Occipital lobe (tissue), 2 donors: ENCODE results near the gene CILP2. TPM values are rescaled to one million over a fixed set of nuclear protein-coding genes. Genes with fewer than 3 reads are reported as not detected.

Source experiments
- DNase-seq: peaks from one replicate; lab custom pipeline; 2025; lab: John Stamatoyannopoulos, UW
- total RNA-seq: library from RNA; depleted of rRNA; stranded (reverse); fragments of >200 nt; gene quantifications from one replicate; pipeline ENCODE4 v1.2.3, GENCODE V29; 2014

Gene CILP2
- total RNA-seq, 1 donor from 2014 or later, result 0.62 TPM

DNA sequence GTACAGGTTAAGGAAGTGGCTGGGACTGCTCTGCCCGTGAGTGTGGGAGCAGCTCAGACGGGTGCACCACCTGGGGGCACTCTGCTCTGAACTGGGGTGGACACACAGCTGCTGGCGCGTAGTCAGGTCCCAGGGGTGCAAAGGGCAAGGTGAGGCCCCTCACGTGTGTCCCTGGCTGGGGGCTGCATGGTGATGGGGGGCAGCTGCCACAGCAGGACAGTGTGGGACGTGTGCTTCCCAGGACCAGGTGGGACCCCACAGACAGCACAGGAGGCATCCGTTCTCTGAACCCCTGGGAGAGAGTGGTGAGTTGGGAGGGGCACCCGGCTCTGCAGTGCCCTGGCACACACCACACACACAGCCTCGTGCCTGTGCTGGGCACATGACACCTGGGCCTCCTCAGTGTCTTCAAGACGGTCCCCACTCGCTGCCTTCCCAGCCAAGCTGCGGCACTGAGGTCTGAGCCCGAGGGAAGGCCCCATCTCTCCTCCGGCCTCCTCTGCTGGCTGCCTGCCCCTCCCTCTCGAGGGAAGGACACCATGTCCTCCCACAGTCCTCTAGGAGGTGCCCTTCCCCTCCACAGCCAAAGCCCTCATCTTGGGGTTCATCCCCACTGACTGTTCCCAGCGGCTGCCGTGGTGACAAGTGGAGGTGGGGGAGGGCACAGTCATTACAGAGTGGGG is 24.7 kb downstream of the CILP2 start:
- DNase-seq, result no peak

DNA sequence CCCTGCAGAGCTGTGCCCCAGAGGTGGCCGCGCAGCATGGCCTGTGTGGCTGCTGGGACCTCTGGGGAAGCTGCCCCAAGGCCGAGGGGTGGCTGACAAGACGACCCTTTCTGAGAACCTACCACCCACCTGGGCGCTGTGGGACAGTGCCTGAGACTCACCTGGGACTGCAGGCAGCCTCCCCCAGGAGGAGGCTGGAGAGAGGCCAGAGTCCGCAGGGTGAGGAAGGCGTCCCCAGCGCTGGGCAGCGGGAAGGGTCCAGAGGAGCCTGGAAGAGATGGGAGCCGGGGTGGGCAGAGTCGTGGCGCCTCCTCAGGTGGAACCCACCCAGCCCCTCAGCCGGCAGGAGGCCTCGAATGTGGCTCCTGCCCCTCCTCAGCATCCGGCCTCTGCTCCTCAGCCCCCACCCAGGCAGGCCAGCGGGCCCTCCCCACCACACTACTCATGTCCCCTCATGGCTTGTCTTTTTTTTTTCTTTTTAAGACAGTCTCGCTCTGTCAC is 25.3 kb downstream of the CILP2 start:
- DNase-seq, result no peak

DNA sequence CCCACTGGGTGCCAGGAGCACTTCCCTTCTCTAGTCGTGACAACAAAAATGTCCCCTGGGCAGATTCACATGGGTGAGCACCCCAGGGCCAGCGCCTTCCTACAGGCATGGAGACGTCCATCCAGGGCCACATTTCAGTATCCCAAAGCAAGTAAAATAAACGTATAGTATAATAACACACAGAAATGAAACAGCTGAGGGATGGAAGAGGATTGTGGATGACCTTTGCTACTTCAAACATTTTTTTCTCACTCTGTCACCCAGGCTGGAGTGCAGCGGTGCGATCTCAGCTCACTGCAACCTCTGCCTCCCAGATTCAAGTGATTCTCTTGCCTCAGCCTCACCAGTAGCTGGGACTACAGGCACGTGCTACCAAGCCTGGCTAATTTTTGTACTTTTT is 28.2 kb downstream of the CILP2 start:
- no peak for DNase-seq

DNA sequence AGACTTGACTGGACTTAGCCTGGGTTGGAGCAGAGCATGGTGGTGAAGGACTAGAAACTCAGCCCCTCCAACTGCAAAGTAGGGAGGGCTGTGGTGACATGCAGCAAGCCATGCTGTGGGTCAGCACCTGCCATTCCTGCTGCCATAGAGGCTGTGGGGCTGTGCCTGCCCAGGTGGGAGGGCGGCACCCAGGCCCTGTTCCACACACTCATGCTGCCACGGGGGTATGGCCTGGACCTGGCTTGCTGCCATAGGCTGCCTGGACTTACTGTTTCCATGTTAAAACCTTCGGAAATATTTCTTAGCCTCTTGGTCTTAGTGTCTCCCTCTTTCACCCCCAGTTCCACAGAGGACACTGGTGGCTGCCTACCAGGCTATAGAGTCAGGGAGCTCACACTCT is 29.3 kb downstream of the CILP2 start:
- DNase-seq, result no peak

DNA sequence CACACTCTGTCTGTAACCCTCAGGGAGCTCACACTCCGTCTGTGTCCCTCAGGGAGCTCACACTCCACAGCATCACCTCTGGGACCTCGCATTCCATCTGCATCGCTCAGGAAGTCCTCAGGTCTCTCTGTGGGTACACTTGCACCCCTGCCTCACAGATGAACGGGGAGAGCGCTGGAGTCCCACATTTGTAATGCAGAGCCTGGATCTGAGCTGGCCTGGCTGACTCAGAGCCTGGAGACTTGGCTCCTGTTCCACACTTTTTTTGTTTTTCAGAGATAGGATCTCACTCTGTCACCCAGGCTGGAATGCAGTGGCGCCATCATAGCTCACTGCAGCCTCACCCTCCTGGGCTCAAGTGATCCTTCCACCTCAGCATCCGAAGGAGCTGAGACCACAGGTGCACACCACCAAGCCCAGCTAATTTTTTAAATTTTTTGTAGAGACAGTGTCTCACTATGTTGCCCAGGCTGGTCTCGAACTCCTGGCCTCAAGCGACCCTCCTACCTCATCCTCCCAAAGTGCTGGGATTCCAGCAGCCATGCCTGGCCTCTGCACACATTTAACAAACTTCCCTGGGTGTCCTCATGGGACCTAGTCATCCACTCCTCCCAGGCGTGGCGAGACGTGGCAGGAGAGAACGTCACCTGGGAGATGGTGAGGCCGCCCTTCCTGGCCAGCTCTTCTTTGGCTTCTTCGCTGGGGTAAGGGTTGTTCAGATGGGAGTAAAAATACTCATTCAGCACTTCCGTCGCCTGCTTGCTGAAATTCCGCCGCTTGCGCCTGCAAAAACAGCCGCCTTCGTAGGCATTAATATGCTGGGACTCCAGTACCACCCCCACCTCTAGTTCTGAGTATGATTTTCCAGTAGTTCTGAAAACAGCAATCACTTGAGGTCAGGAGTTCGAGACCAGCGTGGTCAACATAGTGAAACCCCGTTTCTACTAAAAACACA is 31.0 kb downstream of the CILP2 start:
- no peak for DNase-seq

DNA sequence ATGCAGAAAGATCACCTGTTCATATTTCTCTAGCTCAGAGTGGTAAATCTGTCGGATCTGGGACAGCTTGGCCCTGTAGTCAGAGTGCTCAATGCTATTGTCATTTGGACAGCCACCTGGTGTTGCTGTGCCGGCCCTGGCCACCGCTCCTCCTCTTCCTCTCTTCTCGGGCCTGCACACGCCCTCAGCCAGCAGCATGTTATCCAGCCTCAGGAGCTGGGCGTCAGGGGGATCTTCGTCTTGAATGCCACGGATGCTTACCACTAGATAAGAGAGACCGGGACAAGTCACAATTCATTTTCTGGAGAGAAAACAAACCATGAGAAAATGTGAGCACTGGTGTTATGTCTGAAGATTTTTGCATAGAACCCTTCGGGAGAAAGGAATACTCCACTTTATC is 32.5 kb downstream of the CILP2 start:
- DNase-seq, result no peak

DNA sequence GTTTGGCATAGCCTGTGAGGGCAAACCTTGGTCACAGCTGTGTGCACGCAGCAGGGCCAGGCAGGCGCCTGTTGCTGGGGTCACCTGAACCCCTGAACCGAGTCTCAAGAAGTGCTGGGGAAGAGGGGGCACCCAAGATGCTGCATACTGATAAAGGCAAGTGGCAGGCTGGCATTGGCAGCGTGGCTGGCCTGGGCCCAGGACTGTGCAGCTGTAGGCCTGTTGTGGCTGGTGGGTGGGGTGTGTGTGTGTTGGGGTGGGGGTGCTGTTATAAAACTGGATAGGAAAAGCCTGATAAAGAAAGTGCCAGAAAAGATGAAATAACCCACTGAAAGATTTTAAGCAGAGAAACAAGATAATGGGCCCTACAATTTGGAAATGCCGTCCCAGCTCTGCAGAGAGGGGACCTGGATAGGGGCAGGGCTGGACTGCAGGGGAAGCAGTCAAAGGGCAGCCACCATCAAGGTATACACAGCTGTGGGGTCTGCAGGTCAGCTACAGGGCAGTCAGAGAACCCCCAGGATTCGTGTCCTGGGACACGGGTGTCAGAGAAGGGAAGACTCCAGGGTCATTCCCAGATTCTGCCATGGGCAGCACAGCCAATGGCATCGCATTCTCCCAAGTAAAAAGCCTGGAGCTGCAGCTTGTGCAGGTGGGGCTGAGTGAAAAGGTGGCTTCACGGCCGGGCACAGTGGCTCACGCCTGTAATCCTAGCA is 33.2 kb downstream of the CILP2 start:
- DNase-seq, result no peak

DNA sequence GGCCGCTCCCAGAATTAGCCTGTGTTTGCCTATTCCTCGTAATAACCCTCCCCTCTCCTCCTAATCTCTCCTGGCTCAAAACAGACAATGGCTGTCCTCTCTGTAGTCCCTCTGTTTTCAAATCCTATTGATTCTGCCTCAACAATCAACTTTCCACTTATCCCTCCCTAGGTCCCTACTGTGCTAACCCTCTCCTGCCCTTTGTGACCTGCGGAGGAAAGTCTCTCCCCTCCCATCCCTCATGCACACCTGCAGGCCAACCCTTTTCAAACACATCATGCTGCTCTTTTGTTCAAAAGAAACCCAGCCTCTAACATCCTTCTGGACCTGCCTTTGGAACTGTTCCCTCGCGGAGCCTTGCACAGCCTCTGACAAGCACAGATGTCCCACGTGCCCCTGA is 37.3 kb downstream of the CILP2 start:
- no peak for DNase-seq

DNA sequence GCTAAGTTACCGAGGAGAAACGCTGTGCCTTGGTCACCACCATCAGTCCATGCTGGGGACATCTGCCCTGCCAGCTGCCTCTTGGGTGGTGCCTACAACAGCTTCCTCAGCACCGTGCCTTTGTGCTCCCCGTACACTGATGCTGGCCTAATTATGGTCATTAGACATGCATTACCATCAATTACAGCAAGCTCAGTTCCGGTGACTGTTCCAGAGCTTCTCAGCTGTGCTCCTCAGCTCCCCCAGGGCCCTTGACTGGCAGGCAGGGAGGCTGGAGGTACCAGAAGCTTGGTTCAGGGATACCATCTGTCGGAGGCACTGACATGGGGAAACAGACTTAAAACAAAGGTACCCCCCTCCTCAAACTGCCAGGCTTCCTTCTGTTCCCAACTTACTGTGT is 40.2 kb downstream of the CILP2 start:
- DNase-seq, result no peak

DNA sequence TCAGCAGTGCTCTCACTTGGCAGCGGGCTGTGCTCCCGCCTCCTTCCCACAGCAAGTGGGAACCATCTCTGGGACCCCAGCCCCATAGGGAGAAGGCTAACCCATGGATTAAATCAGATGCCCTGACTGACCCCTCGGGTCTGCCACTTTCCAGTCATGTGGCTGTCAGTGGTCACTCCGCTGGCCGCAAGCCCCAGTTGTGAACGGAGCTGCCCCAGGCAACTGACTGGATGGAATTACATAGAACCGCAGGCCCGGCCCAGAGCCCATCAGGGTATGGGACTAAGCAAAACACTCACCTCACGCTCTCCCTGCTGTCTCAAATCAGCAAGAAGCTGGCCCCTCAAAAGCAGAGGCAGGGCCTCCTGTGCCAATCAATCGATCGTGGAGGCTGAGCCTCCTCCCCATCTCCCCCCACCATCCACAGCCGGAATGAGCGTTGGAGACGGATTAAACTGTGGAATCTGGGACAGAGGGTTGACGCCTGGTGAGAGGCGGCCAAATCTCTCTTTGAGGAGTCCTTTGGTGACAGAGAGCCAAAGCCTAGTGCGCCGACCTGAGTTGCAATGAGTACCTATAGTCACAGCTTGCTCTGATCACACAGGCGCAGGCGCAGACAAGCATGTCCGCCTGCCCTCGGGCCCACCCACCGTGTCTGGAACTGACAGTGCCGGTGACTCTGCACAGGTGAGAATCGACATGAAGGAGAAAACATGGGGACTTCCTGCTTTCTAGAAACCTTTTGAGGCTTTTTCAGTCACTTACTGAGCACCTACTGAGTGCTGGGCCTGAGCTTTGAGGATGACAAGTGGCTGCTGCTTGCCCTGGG is 41.7 kb downstream of the CILP2 start:
- DNase-seq, result no peak

DNA sequence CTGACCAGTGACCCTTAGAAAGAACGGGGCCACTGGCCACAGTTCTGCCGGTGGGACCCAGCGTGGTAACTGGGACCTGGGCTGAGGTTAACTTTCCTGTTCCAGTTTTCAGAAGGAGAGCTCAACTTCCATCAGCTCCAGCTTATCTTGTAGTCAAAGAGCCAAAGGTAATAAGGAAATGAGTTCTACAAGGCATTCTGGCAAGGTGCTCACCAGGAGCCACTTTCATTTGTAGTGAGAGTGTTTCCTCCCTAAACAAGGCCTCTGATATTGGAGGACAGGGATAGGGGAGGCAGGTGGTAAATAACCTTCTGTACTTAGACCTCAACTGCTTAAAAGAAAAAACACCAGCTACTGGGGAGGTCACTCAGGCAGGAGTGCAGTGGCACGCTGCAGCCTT is 42.4 kb downstream of the CILP2 start:
- DNase-seq, result no peak

DNA sequence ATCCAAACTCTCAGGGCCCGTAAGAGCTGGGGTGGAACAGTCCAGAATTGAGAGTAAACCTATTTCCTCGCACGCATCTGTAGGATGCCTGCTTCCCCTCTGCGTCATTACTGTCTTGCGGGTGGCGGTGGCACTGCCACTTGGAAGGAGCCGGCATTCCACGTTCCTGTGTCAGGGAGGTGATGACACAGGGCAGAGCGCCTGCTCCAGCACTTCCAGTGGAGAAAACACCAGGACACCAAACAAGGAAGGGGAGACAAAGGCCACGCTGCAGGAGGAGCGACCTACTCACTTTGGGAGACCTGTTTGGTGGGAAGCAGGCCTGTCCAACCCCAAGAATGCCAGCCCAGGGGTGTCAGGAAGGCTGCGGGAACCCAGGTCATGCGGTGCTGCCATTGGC is 43.3 kb downstream of the CILP2 start:
- no peak for DNase-seq

DNA sequence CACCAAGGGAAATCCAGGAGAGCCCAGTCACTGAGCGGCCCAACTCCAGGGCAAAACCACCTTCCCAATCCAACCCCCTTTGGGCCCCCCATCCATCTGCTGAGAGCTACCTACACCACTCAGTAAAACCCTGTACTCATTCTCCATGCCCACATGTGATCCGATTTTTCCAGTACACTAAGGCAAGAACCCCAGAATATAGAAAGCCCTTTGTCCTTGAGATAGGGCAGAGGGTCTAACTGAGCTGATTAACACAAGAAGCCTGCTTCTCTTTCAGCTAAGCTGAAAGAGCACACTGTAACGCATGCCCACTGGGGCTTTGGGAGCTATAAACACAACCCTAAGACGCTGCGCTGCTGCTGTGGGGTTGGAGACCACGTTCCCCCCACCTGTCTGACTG is 44.4 kb downstream of the CILP2 start:
- no peak for DNase-seq

DNA sequence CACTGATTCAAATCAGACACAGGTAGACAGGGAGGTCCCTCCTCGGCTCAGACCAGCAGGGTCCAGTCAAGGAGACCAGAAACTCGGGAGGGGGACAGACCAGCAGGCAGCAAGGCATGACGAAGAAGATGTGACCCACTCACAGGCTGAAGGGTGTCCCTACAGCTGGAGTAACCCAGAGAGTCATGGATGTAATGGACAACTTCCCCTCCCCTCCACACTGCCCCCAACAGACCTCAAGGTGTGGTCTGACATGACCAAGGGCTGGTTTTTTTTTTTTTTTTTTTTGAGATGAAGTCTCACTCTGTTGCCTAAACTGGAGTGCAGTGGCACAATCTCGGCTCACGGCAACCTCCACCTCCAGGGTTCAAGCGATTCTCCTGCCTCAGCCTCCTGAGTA is 46.3 kb downstream of the CILP2 start:
- DNase-seq, result no peak

DNA sequence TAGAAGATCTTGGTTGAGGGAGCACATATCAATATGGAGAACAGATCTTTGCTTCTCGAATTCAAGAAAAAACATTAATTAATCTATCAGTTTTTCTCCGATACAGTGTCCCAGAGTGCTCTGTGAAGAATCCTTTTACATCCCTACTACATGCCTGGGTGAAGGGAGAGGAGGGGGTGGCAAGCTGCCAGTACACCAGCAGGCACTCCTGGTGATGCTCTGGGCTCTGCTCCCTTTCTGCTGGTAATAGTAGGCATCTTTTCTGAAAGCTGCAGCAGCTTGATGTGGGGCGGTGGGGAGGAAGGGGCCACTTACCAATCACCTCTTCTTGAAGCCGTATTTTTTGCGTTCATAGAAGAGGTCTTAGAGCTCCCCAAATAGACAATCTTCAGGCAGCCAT is 49.7 kb downstream of the CILP2 start:
- DNase-seq, result no peak

DNA sequence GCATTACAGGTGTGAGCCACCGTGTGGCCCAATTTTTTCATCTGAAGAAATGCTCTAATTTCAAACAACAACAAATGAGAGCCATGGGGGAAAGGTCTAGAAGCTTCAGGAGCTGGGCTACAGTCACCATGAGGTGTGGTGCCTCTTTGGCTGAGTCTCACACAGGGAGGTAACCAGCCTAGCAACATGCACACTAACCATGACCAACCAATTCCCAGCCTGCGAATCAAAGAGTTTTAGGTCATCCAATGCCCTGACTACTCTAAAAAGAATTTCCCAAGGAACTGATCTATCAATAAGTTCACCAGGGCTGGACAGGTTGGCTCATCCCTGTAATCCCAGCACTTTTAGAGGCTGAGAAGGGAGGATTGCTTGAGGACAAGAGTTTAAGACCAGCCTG is 50.5 kb downstream of the CILP2 start:
- no peak for DNase-seq

DNA sequence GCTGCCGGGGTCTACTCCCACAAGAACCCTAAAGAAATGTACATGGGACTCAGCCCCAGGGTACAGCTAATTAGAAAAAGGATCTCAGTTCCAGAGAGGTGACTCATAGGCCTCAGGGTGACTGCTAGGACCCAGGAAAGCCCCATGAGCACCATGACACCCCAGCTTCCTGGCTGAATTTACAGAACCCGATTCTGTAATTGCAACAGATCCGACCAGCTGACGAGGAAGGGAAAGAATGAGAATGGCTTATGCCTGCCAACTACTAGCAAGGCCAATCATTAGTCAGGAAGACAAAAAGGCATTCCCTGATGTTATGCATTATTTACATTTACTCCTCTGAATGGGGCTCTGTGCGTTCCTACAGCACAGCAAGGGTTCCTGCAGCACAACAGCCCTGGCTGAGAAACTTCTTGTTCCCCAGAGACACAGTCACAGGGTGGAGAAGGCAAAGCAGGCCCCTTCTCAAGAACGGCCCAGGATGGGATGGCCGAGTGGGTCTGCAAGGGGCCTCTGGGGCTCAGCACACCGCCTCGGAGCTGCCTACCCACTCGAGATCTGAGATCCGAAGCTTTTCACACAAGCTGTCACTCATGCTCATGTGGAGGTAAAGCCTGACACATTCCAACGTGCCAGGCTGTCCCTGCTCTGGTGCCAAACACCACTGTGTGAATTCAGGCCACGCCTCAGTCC is 53.2 kb downstream of the CILP2 start:
- no peak for DNase-seq

DNA sequence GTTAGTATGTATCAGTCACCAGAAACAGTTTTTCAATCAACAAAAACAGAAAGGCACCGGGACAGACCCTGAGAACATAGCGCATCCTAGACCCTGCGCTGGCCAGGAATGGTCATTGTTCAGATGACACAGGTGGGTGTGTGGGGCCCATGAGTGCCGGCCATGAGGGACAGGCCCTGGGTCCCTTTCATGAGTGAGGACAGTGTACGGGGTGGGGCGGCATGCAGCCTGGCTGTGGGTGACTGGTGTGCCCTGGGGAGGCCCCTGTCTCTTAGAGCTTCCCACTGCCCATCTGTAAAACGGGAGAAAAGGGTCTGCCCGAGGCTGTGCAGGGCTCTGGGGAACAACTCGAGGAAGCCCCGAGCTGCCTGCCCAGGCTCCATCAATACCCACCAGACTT is 54.6 kb downstream of the CILP2 start:
- DNase-seq, result no peak

DNA sequence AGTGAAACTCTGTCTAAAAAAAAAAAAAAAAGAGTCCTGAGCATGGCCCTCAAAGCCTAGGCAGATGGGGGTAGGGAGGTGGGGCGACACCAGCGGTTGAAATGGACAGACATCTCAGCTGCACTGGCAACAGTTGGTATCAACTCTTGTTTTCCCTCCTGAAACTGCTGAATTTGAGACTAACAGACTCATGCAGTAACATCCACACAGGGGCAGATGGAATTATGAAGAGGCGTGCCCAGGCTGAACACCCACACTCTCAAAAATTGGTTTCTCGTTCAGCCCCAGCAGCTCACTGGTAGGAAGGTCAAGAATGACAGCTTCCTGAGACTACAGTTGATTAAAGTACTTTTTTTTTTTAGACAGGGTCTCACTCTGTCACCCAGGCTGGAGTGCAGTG is 56.3 kb downstream of the CILP2 start:
- DNase-seq, result no peak

DNA sequence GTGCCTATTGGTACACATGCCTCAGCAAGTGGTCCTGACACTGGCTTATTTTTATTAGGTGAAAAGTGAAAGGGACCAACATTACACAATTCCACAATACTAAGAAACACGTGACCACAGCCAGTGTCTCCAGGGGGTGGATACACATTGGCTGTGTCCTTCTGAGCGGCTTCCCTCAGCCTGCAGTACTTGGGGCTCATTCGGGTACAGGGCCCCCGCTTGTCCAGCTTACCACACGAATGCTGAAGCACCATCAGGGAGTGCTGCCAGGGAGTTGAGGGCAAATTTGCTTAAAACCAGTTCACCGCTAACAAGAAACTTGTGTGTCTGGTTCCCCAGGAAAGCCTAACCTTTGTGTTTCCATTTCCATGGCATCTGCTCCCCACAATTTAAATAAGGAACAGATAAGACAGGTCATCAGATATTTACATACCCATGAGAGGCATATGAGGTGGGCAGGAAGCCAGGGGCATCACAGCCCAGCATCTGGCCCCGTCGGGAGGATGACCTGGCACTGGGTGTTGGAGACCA is 57.2 kb downstream of the CILP2 start:
- no peak for DNase-seq
